Activated CD4-positive, CD25-positive, alpha-beta regulatory T cell treated with anti-CD3 and anti-CD28 coated beads, Interleukin-2, amount 50 U/mL, for 72 hours (primary cell): ENCODE measurements around the gene PDHX.
A peak's percentile ranks its signal among the peaks of the same experiment; 100 is the strongest.
"Not testable (repeated sequence)": the region's sequence is repeated elsewhere in the genome, so short reads cannot be mapped to it uniquely, and the experiment has no call there.

Experiments
- DNase-seq: peaks from one replicate; pipeline ENCODE4 v3.0.0; 2021

The PDHX gene

GRCh38 chr11:35028007-35028406 lies 111.6 kb downstream of the PDHX start:
- DNase-seq: not testable (repeated sequence)

- no peak for DNase-seq
Measured at GRCh38 chr11:35029979-35030682, 113.7 kb downstream of the PDHX start.

DNA sequence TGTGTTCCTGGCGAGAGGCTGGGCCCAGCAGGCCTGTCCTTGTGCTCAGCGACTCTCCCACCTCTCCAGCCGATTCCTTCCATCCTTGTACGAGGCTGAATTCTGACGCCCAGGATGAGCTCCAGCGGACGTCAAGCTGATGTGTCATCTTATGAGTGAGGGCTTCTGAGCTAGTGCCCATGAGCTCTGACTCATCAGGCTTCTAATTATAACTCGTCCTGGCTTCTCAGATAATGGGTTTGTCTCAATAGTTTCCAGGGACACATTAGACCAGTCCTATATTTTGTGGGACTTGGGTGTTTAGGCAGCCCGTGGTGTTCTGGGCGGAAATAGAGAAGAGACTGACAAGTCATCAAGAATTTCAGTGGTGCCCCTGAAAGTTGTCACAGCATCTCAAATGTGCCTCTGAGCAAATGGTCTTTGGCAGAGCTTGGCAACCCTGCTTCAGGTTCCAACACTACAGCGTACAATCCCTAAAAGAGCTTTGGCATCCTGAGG lies 114.3 kb downstream of the PDHX start:
- no peak for DNase-seq

- no peak for DNase-seq
Measured at GRCh38 chr11:35031346-35031745, 114.9 kb downstream of the PDHX start.

DNA sequence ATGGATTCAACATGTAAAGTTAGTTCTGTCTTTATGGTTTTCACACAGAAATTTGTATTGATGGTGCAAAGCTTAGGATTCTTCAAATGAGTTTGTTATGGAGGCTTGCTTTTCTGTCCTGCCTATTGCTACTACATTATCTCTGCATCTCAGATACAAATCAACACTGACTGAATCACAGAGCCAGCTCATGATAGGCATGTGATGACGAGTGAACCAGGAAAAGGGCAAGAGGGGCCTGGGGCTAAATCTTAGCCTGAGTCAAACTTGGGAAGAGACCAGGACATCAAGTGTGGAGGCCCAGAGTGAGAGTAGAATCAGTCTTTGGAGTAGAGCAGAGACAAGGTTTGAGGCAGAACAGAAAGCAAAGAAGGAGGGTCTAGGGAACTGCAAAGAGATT lies 115.4 kb downstream of the PDHX start:
- DNase-seq: no peak

DNA sequence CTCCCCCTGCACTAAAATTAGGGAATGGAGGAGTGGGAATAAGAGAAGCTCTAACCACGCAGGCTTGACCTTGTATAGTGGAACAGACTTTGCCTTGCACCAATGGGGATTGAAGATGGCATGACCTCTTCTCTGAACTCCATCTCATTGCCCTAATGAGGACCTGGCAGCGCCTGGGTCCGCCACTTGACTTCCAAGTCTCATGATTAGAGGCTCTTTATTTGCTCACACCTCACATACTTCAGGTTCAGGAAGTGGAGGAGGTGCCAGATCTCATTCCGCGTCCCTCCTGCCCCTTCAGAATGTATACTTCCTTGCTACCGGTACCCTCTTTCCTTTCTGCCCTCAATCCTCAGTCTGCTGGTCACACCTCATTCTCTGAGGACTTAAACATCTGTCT lies 116.6 kb downstream of the PDHX start:
- no peak for DNase-seq

DNA sequence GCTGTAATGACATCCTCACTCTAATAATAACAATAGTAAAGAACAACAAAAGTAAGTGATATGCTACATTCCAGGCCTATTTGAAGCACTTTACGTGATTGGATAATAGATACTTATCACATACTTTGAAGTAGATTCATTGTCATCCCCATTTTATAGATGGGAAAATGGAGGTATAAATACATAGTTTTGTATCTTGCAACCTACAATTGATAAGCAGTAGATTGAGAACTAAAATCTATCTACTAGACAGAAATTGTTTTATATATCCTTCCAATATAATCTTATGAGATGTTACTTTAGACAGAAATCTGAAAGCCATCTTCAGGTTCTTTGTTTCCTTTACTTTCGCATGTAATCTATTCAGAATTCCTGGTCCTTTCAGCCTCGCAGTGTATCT lies 118.0 kb downstream of the PDHX start:
- DNase-seq: no peak

DNA sequence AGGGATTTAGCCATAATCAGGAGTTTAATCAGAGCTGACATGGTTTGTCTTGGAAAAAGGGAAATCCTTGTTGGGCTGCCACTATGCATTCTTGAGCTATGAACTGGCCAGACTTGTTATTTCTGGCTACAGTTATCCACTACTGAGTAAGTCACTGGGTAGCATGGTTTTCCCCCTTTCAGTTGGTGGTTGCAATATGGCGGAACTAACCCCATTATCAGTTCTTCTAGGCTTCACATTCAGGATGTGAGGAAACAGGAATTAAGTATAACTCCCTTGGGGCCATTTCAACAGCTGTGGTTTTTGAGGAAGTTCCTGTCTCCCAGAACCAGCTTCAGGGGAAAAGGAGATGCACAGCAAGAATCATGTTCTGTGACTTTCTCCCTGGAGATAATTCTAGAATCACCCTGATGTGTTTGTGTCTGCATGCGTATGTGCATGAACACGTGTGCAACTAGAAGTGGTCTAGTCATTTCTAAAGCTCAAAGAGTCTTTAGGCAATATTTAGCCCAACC lies 119.5 kb downstream of the PDHX start:
- no peak for DNase-seq

GRCh38 chr11:35036639-35037038 lies 120.2 kb downstream of the PDHX start:
- DNase-seq: no peak

- DNase-seq: no peak
Measured at GRCh38 chr11:35038211-35038928, 122.0 kb downstream of the PDHX start.

- DNase-seq: no peak
Measured at GRCh38 chr11:35039076-35039475, 122.7 kb downstream of the PDHX start.

DNA sequence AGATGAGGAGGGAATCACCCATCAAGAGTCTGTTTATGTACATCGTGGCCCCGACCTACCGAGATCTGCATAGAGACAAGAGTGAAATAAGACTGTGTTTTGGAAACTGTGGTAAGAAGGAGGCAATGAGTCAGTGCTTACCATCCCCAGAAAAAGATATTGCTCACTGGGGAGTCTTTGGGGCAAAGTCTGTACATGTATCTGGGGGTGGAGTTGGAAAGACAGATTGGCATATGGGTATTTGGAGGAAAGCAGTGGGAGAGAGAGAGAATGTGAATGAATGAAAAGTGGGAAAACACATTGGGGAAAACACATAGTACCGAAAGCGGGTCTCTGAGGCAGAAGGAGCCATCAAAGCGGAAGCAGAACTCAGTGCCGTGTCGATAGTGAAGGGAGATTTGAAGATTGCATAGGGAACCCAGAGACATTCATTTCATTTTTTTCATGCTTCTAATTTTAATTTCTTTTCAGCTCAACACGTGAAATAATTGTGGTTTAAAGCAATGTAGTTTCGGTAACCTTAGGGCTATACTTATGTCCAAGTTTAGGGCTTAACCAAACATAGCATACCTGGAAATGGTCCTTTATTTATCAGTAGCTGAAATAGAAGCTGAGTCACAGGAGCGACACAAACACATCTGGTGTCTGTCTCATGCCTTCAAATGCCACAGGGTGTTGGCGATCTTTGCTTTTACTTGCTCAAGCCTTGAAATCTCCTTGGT lies 124.0 kb downstream of the PDHX start:
- DNase-seq: peak; percentile 39

DNA sequence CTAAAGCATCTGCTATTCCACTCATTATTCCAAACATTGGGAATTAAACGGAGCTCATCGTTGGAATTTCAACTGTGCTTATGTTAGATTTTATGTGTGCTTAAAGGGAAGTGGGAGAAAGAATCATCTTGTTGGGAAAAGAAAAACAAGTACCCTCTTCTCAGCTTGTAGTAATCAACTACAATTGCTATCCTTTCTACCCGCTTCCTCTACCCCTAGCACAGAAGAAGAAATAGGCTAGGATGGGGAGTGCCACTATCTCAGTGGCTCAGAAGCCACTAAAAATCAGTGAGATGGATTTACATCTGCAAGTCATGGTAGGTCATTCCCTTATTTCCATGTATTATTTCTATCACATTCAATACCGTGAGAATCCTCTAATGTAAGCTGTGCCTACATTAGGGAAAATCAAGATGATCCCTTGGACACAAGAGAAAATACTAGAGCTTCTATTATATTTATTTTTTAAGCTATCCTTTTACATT lies 124.7 kb downstream of the PDHX start:
- no peak for DNase-seq

DNA sequence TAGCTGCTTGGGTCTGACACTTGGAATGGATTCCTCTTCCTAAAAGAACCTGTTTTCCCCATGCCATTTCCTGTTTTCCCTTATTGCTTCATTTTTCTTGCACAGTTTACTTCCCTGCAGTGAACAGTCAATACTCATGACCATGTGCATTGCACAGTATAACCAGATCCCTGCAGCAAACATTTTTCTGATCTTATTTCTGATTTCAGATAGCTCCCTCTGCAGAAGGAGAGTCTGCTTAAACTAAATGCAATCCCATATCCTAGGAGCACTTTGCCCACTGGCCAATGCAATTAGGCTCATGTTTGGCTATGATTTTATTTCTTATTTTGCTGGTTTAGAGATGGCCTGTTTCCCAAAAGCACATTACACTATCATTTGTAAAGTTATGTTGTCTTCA lies 125.8 kb downstream of the PDHX start:
- no peak for DNase-seq

DNA sequence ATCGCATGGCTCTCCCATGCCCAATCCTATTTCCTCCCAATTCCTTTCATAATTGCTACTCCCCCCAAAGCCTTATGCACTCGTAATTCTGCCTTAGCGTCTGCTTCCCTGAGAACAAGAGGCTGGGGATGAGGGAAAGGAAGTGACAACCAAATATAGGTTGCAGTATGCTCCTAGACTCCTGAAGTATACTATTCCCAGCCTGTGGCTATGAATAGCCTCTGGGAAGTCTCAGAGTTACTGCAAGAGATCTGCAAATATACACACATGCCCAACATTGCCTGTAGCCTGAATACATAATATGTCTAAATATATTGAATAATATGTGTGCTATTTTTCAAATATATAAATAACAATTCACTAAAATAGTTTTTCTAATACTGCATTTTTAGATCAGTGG lies 126.5 kb downstream of the PDHX start:
- no peak for DNase-seq

GRCh38 chr11:35043936-35044335 lies 127.5 kb downstream of the PDHX start:
- no peak for DNase-seq

DNA sequence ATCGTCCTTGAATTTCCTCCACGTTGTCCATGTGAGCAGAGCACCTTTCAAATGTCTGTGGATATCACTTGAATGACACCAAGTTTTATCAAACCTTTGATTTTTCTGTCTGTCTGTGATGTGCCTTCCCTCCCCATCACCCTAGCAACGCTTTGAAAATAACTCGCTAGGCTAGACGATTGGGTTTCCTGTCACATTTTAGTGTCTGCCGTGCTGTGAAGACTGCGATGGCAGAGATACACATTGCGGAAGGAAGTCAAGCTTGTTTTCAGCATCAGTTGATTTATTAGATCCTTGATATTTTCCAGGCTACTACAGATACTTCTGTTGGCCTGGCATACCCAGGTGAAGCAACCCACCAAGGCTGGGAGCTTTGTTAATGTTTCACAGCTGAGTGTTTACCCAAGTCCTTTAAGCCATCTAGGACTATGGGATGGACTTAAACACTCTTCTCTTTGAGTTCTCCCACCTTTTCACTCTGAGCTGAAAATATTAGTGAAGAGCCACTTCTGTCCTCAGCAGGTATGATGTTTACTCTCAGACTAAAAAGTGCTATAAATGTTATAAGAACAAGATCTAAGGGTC lies 128.9 kb downstream of the PDHX start:
- DNase-seq: peak; percentile 38
